GM18519 (cell line): ENCODE results near the gene CCDC102A.

Experiments
- ATAC-seq: cut with Tn5 transposase; IDR thresholded peaks from one replicate; pipeline ENCODE4 v1.9.1; 2021; ENCODE audit warnings: mild to moderate bottlenecking, moderate library complexity; ENCODE audit not compliant: unreplicated experiment, low FRiP score

CCDC102A gene

GRCh38 chr16:57538235-57538721, 1.9 kb upstream of the CCDC102A start:
- no peak for ATAC-seq

- no peak for ATAC-seq
Measured at GRCh38 chr16:57537581-57538234, 1.3 kb upstream of the CCDC102A start.

GRCh38 chr16:57537194-57537505, 779 bp upstream of the CCDC102A start:
- no peak for ATAC-seq

GRCh38 chr16:57535680-57536305, 578 bp downstream of the CCDC102A start:
- peak; percentile 34 for ATAC-seq

- no peak for ATAC-seq
Measured at GRCh38 chr16:57534881-57535658, 1.3 kb downstream of the CCDC102A start.

- ATAC-seq = no peak
Measured at GRCh38 chr16:57534337-57534880, 2.0 kb downstream of the CCDC102A start.

- no peak for ATAC-seq
Measured at GRCh38 chr16:57533431-57534336, 2.7 kb downstream of the CCDC102A start.

- ATAC-seq = no peak
Measured at GRCh38 chr16:57532266-57532625, 4.1 kb downstream of the CCDC102A start.

- ATAC-seq = no peak
Measured at GRCh38 chr16:57531635-57532265, 4.6 kb downstream of the CCDC102A start.

- no peak for ATAC-seq
Measured at GRCh38 chr16:57531253-57531575, 5.2 kb downstream of the CCDC102A start.

- no peak for ATAC-seq
Measured at GRCh38 chr16:57530522-57531252, 5.7 kb downstream of the CCDC102A start.

GRCh38 chr16:57530104-57530521, 6.3 kb downstream of the CCDC102A start:
- no peak for ATAC-seq

- no peak for ATAC-seq
Measured at GRCh38 chr16:57529391-57530103, 6.8 kb downstream of the CCDC102A start.

- ATAC-seq = no peak
Measured at GRCh38 chr16:57528499-57529390, 7.6 kb downstream of the CCDC102A start.

- no peak for ATAC-seq
Measured at GRCh38 chr16:57527610-57528360, 8.6 kb downstream of the CCDC102A start.

GRCh38 chr16:57527027-57527426, 9.3 kb downstream of the CCDC102A start:
- no peak for ATAC-seq

GRCh38 chr16:57526498-57526897, 9.9 kb downstream of the CCDC102A start:
- ATAC-seq = no peak
